Neural cell (in vitro differentiated cells): ENCODE results near the gene CD4. TPM values are rescaled to one million over a fixed set of nuclear protein-coding genes. Genes with fewer than 3 reads are reported as not detected.
A peak's percentile ranks its signal among the peaks of the same experiment; 100 is the strongest.

Source experiments
- H2AFZ ChIP-seq: fragments of 200-600, 300-800 bp; sonication (generic), shearing (Covaris generic); 2 replicates; pipeline ENCODE4 v1.6.0; 2014; ENCODE audit warnings: low read depth, mild to moderate bottlenecking, antibody characterized with exemption, low read length, moderate library complexity
- H3F3A ChIP-seq: fragments of 200-600 bp; shearing (Covaris generic); 2 replicates; pipeline ENCODE4 v1.6.1; 2016; ENCODE audit warnings: mild to moderate bottlenecking, moderate library complexity, mixed read lengths, antibody characterized with exemption, low read length; ENCODE audit not compliant: insufficient read depth, poor library complexity, severe bottlenecking
- H3K27ac ChIP-seq: fragments of 200-600, 300-800 bp; sonication (generic), shearing (Covaris generic); 2 replicates; pipeline ENCODE4 v1.5.1; 2014; ENCODE audit warnings: mild to moderate bottlenecking, low read length, moderate library complexity
- H3K27me3 ChIP-seq: fragments of 300-800, 200-600 bp; sonication (generic), shearing (Covaris generic); 2 replicates; pipeline ENCODE4 v1.6.0; 2014; ENCODE audit warnings: mild to moderate bottlenecking, low read depth, low read length, moderate library complexity; ENCODE audit not compliant: insufficient read depth
- H3K36me3 ChIP-seq: fragments of 300-800, 200-600 bp; sonication (generic), shearing (Covaris generic); 2 replicates; pipeline ENCODE4 v1.5.1; 2014; ENCODE audit warnings: mild to moderate bottlenecking, antibody characterized with exemption, low read length, moderate library complexity; ENCODE audit not compliant: insufficient read depth
- H3K4me2 ChIP-seq: fragments of 300-800, 200-600 bp; sonication (generic), shearing (Covaris generic); 2 replicates; pipeline ENCODE4 v1.6.0; 2014; ENCODE audit warnings: mild to moderate bottlenecking, low read length
- H3K4me3 ChIP-seq: fragments of 300-800, 200-600 bp; sonication (generic), shearing (Covaris generic); 2 replicates; pipeline ENCODE4 v1.5.1; 2014; ENCODE audit warnings: mild to moderate bottlenecking, low read length, moderate library complexity
- H3K79me2 ChIP-seq: fragments of 200-600 bp; shearing (Covaris generic); replicated peaks from 2 replicates; pipeline ENCODE4 v1.6.0; 2014; ENCODE audit warnings: mild to moderate bottlenecking, low read length, moderate library complexity; ENCODE audit not compliant: insufficient read depth
- H3K9ac ChIP-seq: fragments of 300-800, 200-600 bp; sonication (generic), shearing (Covaris generic); 2 replicates; pipeline ENCODE4 v1.6.1; 2016; ENCODE audit warnings: mild to moderate bottlenecking, low read length, mixed read lengths
- H3K9me2 ChIP-seq: fragments of 200-600 bp; shearing (Covaris generic); 2 replicates; pipeline ENCODE4 v1.6.1; 2016; ENCODE audit warnings: mild to moderate bottlenecking, low read length, mixed read lengths; ENCODE audit not compliant: insufficient read depth
- H3K9me3 ChIP-seq: fragments of 200-600, 300-800 bp; sonication (generic), shearing (Covaris generic); 2 replicates; pipeline ENCODE4 v1.6.1; 2016; ENCODE audit warnings: mild to moderate bottlenecking, mixed run types, low read length, moderate library complexity, mixed read lengths
- H4K20me1 ChIP-seq: fragments of 200-600 bp; shearing (Covaris generic); 2 replicates; pipeline ENCODE4 v1.6.1; 2016; ENCODE audit warnings: mild to moderate bottlenecking, mixed run types; ENCODE audit not compliant: insufficient read depth
- EP300 ChIP-seq: fragments of 450-650 bp; conservative IDR thresholded peaks from 2 replicates; pipeline ENCODE4 v1.6.1; 2014; ENCODE audit warnings: antibody characterized with exemption, mild to moderate bottlenecking, moderate library complexity; ENCODE audit not compliant: poor library complexity, severe bottlenecking
- EZH2 ChIP-seq: fragments of 200-600, 300-800 bp; shearing (Covaris generic), sonication (generic); IDR thresholded peaks from 2 replicates; pipeline ENCODE4 v1.6.1; 2014; ENCODE audit warnings: antibody characterized with exemption, low read length, borderline replicate concordance, mild to moderate bottlenecking; ENCODE audit not compliant: insufficient read depth, poor library complexity, severe bottlenecking
- MXI1 ChIP-seq: fragments of 450-650 bp; conservative IDR thresholded peaks from 2 replicates; pipeline ENCODE4 v1.6.1; 2014; ENCODE audit warnings: antibody characterized with exemption, mild to moderate bottlenecking; ENCODE audit not compliant: poor library complexity, severe bottlenecking
- POLR2AphosphoS5 ChIP-seq: IDR thresholded peaks from 2 replicates; pipeline ENCODE4 v1.6.1; 2012
- RAD21 ChIP-seq: fragments of 450-650 bp; conservative IDR thresholded peaks from 2 replicates; pipeline ENCODE4 v1.6.1; 2014; ENCODE audit warnings: antibody characterized with exemption, mild to moderate bottlenecking, moderate library complexity
- SMC3 ChIP-seq: fragments of 450-650 bp; conservative IDR thresholded peaks from 2 replicates; pipeline ENCODE4 v1.6.1; 2014; ENCODE audit warnings: antibody characterized with exemption, mild to moderate bottlenecking, moderate library complexity; ENCODE audit not compliant: poor library complexity
- TAF1 ChIP-seq: IDR thresholded peaks from 2 replicates; pipeline ENCODE4 v1.6.1; 2012; ENCODE audit warnings: low read depth
- polyA plus RNA-seq: library from polyadenylated mRNA; depleted of rRNA; stranded (reverse); fragments of >200 nt; gene quantifications from 2 replicates; pipeline ENCODE4 v1.2.3, GENCODE V29; 2014
- TF ChIP-seq, protein P1 (sequence below): fragments of 450-650 bp; IDR thresholded peaks from 2 replicates; pipeline ENCODE4 v1.5.1; 2014; ENCODE audit warnings: antibody characterized with exemption, mild to moderate bottlenecking, moderate library complexity; ENCODE audit not compliant: poor library complexity, severe bottlenecking
- TF ChIP-seq, protein P2 (sequence below): IDR thresholded peaks from 2 replicates; pipeline ENCODE4 v1.6.1; 2012; ENCODE audit warnings: borderline replicate concordance

Gene CD4
- polyA plus RNA-seq, 1 donor from 2014 or later: not detected

DNA sequence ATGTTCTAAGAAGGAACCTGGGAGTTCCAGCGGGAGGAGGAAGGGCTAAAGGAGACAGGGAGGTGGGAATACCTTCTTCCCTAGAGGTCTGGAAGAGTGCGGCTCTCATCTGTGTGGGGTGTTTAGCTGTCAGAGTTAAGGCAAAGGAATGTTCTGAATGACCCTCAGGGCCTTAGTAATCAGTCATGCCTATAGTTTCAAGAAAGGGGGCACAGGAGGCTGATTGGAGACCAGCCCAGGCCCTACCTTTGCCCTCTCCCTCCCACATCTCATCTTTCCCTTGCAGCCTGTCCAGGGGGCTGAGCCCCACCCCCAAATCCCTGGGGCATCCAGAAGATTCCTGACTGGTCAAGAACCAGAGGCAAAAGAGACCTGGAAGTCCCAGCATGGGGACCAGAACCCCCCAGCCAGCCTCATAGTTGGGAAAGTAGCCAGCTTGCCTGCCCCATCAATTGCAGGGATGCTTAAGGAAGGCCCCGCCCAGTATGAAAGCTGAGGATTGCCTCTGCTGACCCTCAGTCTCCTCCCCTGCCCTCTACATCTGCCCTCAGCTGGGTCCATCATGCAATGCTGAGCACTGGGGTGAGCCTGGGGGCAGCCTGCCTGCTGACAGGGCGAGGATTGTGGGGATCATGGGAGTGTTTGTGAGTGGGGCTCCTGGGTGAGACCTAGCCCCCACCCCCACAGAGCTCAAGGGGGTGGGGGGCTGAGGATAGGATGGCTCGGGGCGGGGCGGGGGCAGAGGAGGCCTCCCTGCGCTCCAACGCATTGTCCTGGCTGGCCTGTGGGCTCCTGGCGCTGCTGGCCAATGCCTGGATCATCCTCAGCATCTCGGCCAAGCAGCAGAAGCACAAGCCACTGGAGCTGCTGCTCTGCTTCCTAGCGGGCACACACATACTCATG is 34.1 kb downstream of the CD4 start:
- TF ChIP-seq MXI1 (no peak), EZH2 (no peak), TAF1 (no peak), SMC3 (no peak), EP300 (no peak), POLR2AphosphoS5 (no peak), RAD21 (no peak)
- TF ChIP-seq, protein P1, sequence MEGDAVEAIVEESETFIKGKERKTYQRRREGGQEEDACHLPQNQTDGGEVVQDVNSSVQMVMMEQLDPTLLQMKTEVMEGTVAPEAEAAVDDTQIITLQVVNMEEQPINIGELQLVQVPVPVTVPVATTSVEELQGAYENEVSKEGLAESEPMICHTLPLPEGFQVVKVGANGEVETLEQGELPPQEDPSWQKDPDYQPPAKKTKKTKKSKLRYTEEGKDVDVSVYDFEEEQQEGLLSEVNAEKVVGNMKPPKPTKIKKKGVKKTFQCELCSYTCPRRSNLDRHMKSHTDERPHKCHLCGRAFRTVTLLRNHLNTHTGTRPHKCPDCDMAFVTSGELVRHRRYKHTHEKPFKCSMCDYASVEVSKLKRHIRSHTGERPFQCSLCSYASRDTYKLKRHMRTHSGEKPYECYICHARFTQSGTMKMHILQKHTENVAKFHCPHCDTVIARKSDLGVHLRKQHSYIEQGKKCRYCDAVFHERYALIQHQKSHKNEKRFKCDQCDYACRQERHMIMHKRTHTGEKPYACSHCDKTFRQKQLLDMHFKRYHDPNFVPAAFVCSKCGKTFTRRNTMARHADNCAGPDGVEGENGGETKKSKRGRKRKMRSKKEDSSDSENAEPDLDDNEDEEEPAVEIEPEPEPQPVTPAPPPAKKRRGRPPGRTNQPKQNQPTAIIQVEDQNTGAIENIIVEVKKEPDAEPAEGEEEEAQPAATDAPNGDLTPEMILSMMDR: no peak
- TF ChIP-seq, protein P2, sequence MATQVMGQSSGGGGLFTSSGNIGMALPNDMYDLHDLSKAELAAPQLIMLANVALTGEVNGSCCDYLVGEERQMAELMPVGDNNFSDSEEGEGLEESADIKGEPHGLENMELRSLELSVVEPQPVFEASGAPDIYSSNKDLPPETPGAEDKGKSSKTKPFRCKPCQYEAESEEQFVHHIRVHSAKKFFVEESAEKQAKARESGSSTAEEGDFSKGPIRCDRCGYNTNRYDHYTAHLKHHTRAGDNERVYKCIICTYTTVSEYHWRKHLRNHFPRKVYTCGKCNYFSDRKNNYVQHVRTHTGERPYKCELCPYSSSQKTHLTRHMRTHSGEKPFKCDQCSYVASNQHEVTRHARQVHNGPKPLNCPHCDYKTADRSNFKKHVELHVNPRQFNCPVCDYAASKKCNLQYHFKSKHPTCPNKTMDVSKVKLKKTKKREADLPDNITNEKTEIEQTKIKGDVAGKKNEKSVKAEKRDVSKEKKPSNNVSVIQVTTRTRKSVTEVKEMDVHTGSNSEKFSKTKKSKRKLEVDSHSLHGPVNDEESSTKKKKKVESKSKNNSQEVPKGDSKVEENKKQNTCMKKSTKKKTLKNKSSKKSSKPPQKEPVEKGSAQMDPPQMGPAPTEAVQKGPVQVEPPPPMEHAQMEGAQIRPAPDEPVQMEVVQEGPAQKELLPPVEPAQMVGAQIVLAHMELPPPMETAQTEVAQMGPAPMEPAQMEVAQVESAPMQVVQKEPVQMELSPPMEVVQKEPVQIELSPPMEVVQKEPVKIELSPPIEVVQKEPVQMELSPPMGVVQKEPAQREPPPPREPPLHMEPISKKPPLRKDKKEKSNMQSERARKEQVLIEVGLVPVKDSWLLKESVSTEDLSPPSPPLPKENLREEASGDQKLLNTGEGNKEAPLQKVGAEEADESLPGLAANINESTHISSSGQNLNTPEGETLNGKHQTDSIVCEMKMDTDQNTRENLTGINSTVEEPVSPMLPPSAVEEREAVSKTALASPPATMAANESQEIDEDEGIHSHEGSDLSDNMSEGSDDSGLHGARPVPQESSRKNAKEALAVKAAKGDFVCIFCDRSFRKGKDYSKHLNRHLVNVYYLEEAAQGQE: no peak
- H3K27me3 ChIP-seq: no peaks in the 10 kb centered on the region
- H4K20me1 ChIP-seq: no peaks in the 10 kb centered on the region
- H3K79me2 ChIP-seq: peaks cover 25% of the 10 kb centered on the region
- H3K27ac ChIP-seq: no peak overlapping the region
- no peaks in the 10 kb centered on the region for H3K36me3 ChIP-seq
- peaks cover 10% of the 10 kb centered on the region for H3F3A ChIP-seq
- H3K4me3 ChIP-seq: peak overlapping the region; percentile 70
- H3K9me3 ChIP-seq: no peaks in the 10 kb centered on the region
- peak overlapping the region; percentile 88 for H3K9ac ChIP-seq
- H3K9me2 ChIP-seq: no peaks in the 10 kb centered on the region
- H3K4me2 ChIP-seq: no peak overlapping the region
- H2AFZ ChIP-seq: no peak overlapping the region

DNA sequence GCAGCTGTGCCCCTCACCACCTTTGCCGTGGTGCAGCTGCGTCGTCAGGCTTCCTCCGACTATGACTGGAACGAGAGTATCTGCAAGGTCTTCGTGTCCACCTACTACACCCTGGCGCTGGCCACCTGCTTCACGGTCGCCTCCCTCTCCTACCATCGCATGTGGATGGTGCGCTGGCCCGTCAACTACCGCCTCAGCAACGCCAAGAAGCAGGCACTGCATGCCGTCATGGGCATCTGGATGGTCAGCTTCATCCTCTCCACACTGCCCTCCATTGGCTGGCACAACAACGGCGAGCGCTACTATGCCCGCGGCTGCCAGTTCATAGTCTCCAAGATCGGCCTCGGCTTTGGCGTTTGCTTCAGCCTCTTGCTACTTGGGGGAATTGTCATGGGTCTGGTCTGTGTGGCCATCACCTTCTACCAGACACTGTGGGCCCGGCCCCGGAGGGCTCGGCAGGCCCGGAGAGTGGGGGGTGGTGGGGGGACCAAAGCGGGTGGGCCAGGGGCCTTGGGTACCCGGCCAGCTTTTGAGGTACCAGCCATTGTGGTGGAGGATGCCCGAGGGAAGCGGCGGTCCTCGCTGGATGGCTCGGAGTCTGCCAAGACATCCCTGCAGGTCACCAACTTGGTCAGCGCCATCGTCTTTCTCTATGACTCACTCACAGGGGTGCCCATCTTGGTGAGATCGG is 34.9 kb downstream of the CD4 start:
- no peaks in the 10 kb centered on the region for H3K36me3 ChIP-seq
- no peak overlapping the region for H3K4me2 ChIP-seq
- no peaks in the 10 kb centered on the region for H3K9me2 ChIP-seq
- H3F3A ChIP-seq: peaks cover 10% of the 10 kb centered on the region
- peak overlapping the region; percentile 52 for H3K9ac ChIP-seq
- H4K20me1 ChIP-seq: no peaks in the 10 kb centered on the region
- H3K4me3 ChIP-seq: peak overlapping the region; percentile 70
- TF ChIP-seq RAD21: no peak
- no peak for TF ChIP-seq MXI1
- TF ChIP-seq SMC3: no peak
- TF ChIP-seq TAF1: no peak
- no peak for TF ChIP-seq EP300
- TF ChIP-seq POLR2AphosphoS5: no peak
- TF ChIP-seq, protein P1: no peak
- no peak for TF ChIP-seq EZH2
- TF ChIP-seq, protein P2: no peak
- H2AFZ ChIP-seq: no peak overlapping the region
- peak overlapping the region; percentile 44 for H3K27ac ChIP-seq
- no peaks in the 10 kb centered on the region for H3K27me3 ChIP-seq
- H3K9me3 ChIP-seq: no peaks in the 10 kb centered on the region
- H3K79me2 ChIP-seq: peaks cover 25% of the 10 kb centered on the region
